K562 (cell line): Measurements from ENCODE around the gene ZNF451. TPM values are rescaled to one million over a fixed set of nuclear protein-coding genes. Genes with fewer than 3 reads are reported as not detected.

Experiments used
- ATAC-seq: fragments of 200-7000 bp; cut with Tn5 transposase; 3 replicates; pipeline ENCODE4 v1.9.1; 2020; ENCODE audit warnings: moderate library complexity
- BruUV-seq: library from RNA; stranded (reverse); fragments of 400-500 nt; replicated peaks from 2 replicates; lab custom pipeline; 2021; lab: Mats Ljungman, UMichigan
- CTCF ChIA-PET: fragments of 300-600 bp; formaldehyde crosslinking; extraction: SDS; loops from one replicate; lab custom pipeline; 2021; ENCODE audit warnings: low intra/inter-chr PET ratio; lab: Yijun Ruan, JAX
- POLR2A ChIA-PET: fragments of 300-600, 350-650 bp; sonication (Branson Sonifier 250); formaldehyde crosslinking; extraction: SDS; loops from one replicate; lab custom pipeline; 2021; ENCODE audit warnings: antibody characterized with exemption, inconsistent platforms; lab: Yijun Ruan, JAX
- DNase-seq, 4 experiments: peaks; one replicate each; pipeline versions ENCODE4 v3.0.0 to v3.0.0-alpha.2; 2011 to 2018; ENCODE audit warnings: low spot score in 3 of 4, mixed read lengths in 3 of 4; ENCODE audit errors: extremely low read depth in 1 of 4
- FAIRE-seq: peaks from 2 replicates; lab custom pipeline; 2011; peaks lifted over from hg19 to GRCh38; lab: Jason Lieb, UNC
- H2AFZ ChIP-seq: 2 replicates; pipeline ENCODE4 v1.6.0; 2011; ENCODE audit warnings: low read depth, low read length, control low read depth, inconsistent platforms
- H3K27ac ChIP-seq: fragments of 200-600 bp; 3 replicates; pipeline ENCODE4 v1.8.0; 2011; ENCODE audit warnings: low read depth, mild to moderate bottlenecking, control low read depth, inconsistent platforms, low read length, moderate library complexity, mixed read lengths; ENCODE audit errors: extremely low read depth
- H3K27me3 ChIP-seq, 2 experiments: fragments of 300-600 bp in 1 of 2; 2 replicates in 1 of 2; 3 replicates in 1 of 2; pipeline versions ENCODE4 v1.6.0 to v1.8.0; 2011; ENCODE audit warnings: inconsistent platforms in 2 of 2, low read length in 2 of 2, mild to moderate bottlenecking in 1 of 2, mixed read lengths in 1 of 2, moderate library complexity in 1 of 2; ENCODE audit not compliant: control insufficient read depth in 2 of 2, insufficient read depth in 2 of 2
- H3K36me3 ChIP-seq: fragments of 300-600 bp; 3 replicates; pipeline ENCODE4 v1.8.0; 2011; ENCODE audit warnings: mild to moderate bottlenecking, low read length, inconsistent platforms; ENCODE audit not compliant: control insufficient read depth, insufficient read depth
- H3K4me1 ChIP-seq, 2 experiments: fragments of 200-600 bp in 1 of 2; replicated peaks in 1 of 2; 2 replicates in 1 of 2; 3 replicates in 1 of 2; pipeline versions ENCODE4 v1.5.1 to v1.8.0; 2011; ENCODE audit warnings: inconsistent platforms in 2 of 2, low read length in 2 of 2, mild to moderate bottlenecking in 1 of 2, mixed read lengths in 1 of 2, moderate library complexity in 1 of 2; ENCODE audit not compliant: control insufficient read depth in 2 of 2, insufficient read depth in 2 of 2
- H3K4me2 ChIP-seq: 2 replicates; pipeline ENCODE4 v1.6.1; 2011; ENCODE audit warnings: low read length, control low read depth, inconsistent platforms, mixed read lengths; ENCODE audit not compliant: insufficient read depth
- H3K4me3 ChIP-seq: fragments of 200-600 bp; sonication (generic), shearing (Covaris generic); 2 replicates; pipeline ENCODE4 v1.5.1; 2016; ENCODE audit warnings: control low read depth, inconsistent platforms
- H3K79me2 ChIP-seq: fragments of 200-600 bp; 3 replicates; pipeline ENCODE4 v1.8.0; 2011; ENCODE audit warnings: low read length, inconsistent platforms; ENCODE audit not compliant: control insufficient read depth, insufficient read depth
- H3K9ac ChIP-seq, 2 experiments: 2 replicates each; pipeline versions ENCODE4 v1.6.0 to v1.6.1; 2011; ENCODE audit warnings: low read depth in 2 of 2, low read length in 2 of 2, control low read depth in 1 of 2, inconsistent platforms in 1 of 2, mild to moderate bottlenecking in 1 of 2, mixed read lengths in 1 of 2; ENCODE audit not compliant: insufficient read depth in 1 of 2
- H3K9me1 ChIP-seq: one replicate; pipeline ENCODE4 v1.6.0; 2011; ENCODE audit warnings: inconsistent platforms, mild to moderate bottlenecking, low read length, moderate library complexity; ENCODE audit not compliant: control insufficient read depth, insufficient read depth
- H3K9me3 ChIP-seq: replicated peaks from 2 replicates; pipeline ENCODE4 v1.5.1; 2011; ENCODE audit warnings: low read depth, low read length, inconsistent platforms; ENCODE audit not compliant: control insufficient read depth, insufficient read depth
- H4K20me1 ChIP-seq: replicated peaks from 2 replicates; pipeline ENCODE4 v1.6.1; 2011; ENCODE audit warnings: low read length, inconsistent platforms, mixed read lengths; ENCODE audit not compliant: control insufficient read depth, insufficient read depth
- CBX3 ChIP-seq, 2 experiments: IDR thresholded peaks; 1 replicate in 1 of 2; 2 replicates in 1 of 2; pipeline ENCODE4 v1.6.1; 2012; ENCODE audit warnings: inconsistent platforms in 2 of 2, low read length in 2 of 2, borderline replicate concordance in 1 of 2, control low read depth in 1 of 2
- CBX5 ChIP-seq: IDR thresholded peaks from 2 replicates; pipeline ENCODE4 v1.6.1; 2014; ENCODE audit warnings: low read depth, borderline replicate concordance
- DDX20 ChIP-seq: fragments of 450-650 bp; IDR thresholded peaks from 2 replicates; pipeline ENCODE4 v1.6.1; 2016; ENCODE audit warnings: missing genetic modification characterization, low read depth, mild to moderate bottlenecking, missing compliant biosample characterization, moderate library complexity
- GABPB2 ChIP-seq: fragments of 250-450 bp; sonication (Bioruptor Pico); conservative IDR thresholded peaks from 2 replicates; pipeline ENCODE4 v1.5.1; 2021; ENCODE audit warnings: mild to moderate bottlenecking
- HDAC1 ChIP-seq, 2 experiments: fragments of 450-650 bp; IDR thresholded peaks; 2 replicates each; pipeline ENCODE4 v1.6.1; 2016 to 2017; ENCODE audit warnings: inconsistent platforms in 1 of 2, mild to moderate bottlenecking in 1 of 2, moderate library complexity in 1 of 2
- MLX ChIP-seq, 2 experiments: fragments of 450-650 bp in 1 of 2; sonication (generic) in 1 of 2; formaldehyde crosslinking; conservative IDR thresholded peaks; 2 replicates each; pipeline versions ENCODE4 v1.4.0 to v1.8.1; 2020 to 2022; ENCODE audit warnings: mild to moderate bottlenecking in 1 of 2, missing genetic modification reagents in 1 of 2
- MTF1 ChIP-seq: fragments of 250-450 bp; sonication (Bioruptor Pico); IDR thresholded peaks from 2 replicates; pipeline ENCODE4 v1.9.0; 2021; ENCODE audit warnings: moderate library complexity, mild to moderate bottlenecking, inconsistent platforms, borderline replicate concordance
- POLR2AphosphoS5 ChIP-seq: IDR thresholded peaks from 2 replicates; pipeline ENCODE4 v1.6.1; 2011; ENCODE audit warnings: mild to moderate bottlenecking, low read depth, low read length, moderate library complexity; ENCODE audit not compliant: control insufficient read depth, insufficient read depth
- RHOXF2B ChIP-seq: fragments of 250-450 bp; sonication (Bioruptor Pico); conservative IDR thresholded peaks from 2 replicates; pipeline ENCODE4 v1.5.1; 2021
- SMAD3 ChIP-seq: fragments of 450-650 bp; formaldehyde crosslinking; conservative IDR thresholded peaks from 2 replicates; pipeline ENCODE4 v1.4.0; 2020; ENCODE audit warnings: mild to moderate bottlenecking
- SMARCB1 ChIP-seq: IDR thresholded peaks from 2 replicates; pipeline ENCODE4 v1.6.1; 2011; ENCODE audit warnings: improper control_type of control experiment, low read depth; ENCODE audit not compliant: insufficient read length
- SREBF2 ChIP-seq: sonication (generic); formaldehyde crosslinking; IDR thresholded peaks from 2 replicates; pipeline ENCODE4 v1.4.0; 2020; ENCODE audit warnings: mild to moderate bottlenecking, missing genetic modification reagents
- TCF7L2 ChIP-seq: fragments of 150-350 bp; IDR thresholded peaks from 2 replicates; pipeline ENCODE4 v1.6.1; 2016; ENCODE audit warnings: low read depth, mild to moderate bottlenecking, low read length, moderate library complexity
- THRAP3 ChIP-seq: fragments of 450-650 bp; IDR thresholded peaks from 2 replicates; pipeline ENCODE4 v1.6.1; 2016; ENCODE audit warnings: mild to moderate bottlenecking, inconsistent platforms, borderline replicate concordance
- ZKSCAN8 ChIP-seq: fragments of 200-800 bp; sonication (Bioruptor generic); IDR thresholded peaks from 2 replicates; pipeline ENCODE4 v1.6.1; 2016; ENCODE audit warnings: missing genetic modification characterization, missing compliant biosample characterization
- ZNF124 ChIP-seq: sonication (generic); formaldehyde crosslinking; IDR thresholded peaks from 2 replicates; pipeline ENCODE4 v1.8.1; 2022; ENCODE audit warnings: missing genetic modification reagents
- ZNF280B ChIP-seq: fragments of 250-450 bp; sonication (Bioruptor Pico); IDR thresholded peaks from 2 replicates; pipeline ENCODE4 v1.5.1; 2021; ENCODE audit warnings: mild to moderate bottlenecking
- ZNF668 ChIP-seq: fragments of 250-450 bp; sonication (Bioruptor Pico); IDR thresholded peaks from 2 replicates; pipeline ENCODE4 v1.8.0; 2022; ENCODE audit warnings: mild to moderate bottlenecking, inconsistent platforms
- ZNF764 ChIP-seq: fragments of 250-450 bp; sonication (Bioruptor Pico); IDR thresholded peaks from 2 replicates; pipeline ENCODE4 v1.4.0; 2020; ENCODE audit warnings: low read depth, mild to moderate bottlenecking, moderate library complexity
- in situ Hi-C: fragments of 300-500 bp; cut with MboI; formaldehyde crosslinking; loops from 4 replicates; pipeline ENCODE4 v1.15.0; 2018; ENCODE audit warnings: inconsistent platforms, mixed read lengths
- intact Hi-C: fragments of 100-400 bp; cut with micrococcal nuclease; formaldehyde crosslinking; loops from 2 replicates; pipeline ENCODE4 v1.14.2; 2022
- polyA plus RNA-seq, 8 experiments: library from polyadenylated mRNA; depleted of rRNA in 4 of 8; stranded (reverse) in 5 of 8; unstranded in 3 of 8; fragments of >200 nt; fragmentation: Nextera tagmentation in 2 of 8; fragmentation: Illumina TruSeq in 1 of 8; extraction: Ambion mirVana in 2 of 8; extraction: Trizol in 1 of 8; gene quantifications; 2 replicates each; pipeline versions ENCODE4 v1.2.1 to v1.2.3, GENCODE V29; 2011 to 2014; ENCODE audit warnings: inconsistent platforms in 1 of 8, missing spikeins in 1 of 8
- total RNA-seq, 7 experiments: library from RNA; depleted of rRNA in 6 of 7; stranded (reverse); fragments of >200 nt in 6 of 7; fragmentation: Illumina TruSeq in 2 of 7; extraction: Trizol in 2 of 7; gene quantifications; 2 replicates each; pipeline versions ENCODE4 v1.2.1 to v1.2.3, GENCODE V29; 2011 to 2021; ENCODE audit warnings: low replicate concordance in 1 of 7
- TF ChIP-seq, protein P1 (sequence below): sonication (generic); formaldehyde crosslinking; IDR thresholded peaks from 2 replicates; pipeline ENCODE4 v1.5.0; 2020; ENCODE audit warnings: missing genetic modification reagents

ZNF451 gene
- total and polyA plus RNA-seq, 9 of the 15 experiments (the other 6 are each of a cell fraction or from before 2014, with no cell fraction given), result 16.1 to 74.3 (median 38.3) TPM

DNA sequence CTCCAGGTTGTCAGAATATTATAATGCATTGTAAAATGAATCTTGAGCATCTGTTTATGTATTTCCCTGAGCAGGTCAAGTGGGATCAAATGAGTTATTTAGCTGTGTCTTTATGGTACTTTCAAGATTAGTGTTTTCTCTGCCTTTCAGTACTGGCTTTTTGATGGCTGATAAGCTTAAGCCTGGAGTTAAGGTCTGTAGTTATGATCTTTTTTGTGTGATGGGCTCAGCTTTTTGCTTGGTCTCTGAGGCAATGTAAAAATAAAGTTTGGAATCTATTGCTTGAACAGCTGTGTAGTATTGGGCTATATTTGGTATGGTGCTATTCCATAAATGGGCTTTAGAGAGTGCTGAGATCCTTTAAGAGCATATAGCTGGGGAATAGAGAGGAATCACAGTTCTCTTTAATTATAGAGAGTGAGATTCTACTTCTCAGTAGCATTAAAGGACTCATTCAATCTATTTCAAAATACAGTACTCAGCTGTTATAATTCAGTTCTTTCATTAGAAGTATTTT is 40.7 kb downstream of the ZNF451 start:
- ATAC-seq (no peak), DNase-seq (no peak), FAIRE-seq (no peak)
- H3K9me1 ChIP-seq, result no peaks in the 10 kb centered on the region
- TF ChIP-seq, protein P1, sequence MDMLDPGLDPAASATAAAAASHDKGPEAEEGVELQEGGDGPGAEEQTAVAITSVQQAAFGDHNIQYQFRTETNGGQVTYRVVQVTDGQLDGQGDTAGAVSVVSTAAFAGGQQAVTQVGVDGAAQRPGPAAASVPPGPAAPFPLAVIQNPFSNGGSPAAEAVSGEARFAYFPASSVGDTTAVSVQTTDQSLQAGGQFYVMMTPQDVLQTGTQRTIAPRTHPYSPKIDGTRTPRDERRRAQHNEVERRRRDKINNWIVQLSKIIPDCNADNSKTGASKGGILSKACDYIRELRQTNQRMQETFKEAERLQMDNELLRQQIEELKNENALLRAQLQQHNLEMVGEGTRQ (CRISPR knock-in tag), result no peak
- TF ChIP-seq CBX5 (no peak), CBX3 (IDR thresholded peaks at IDR 0.05; ENCODE audit: borderline replicate concordance in 1 of 2, low read length in 2 of 2) (no peak), POLR2AphosphoS5 (no peak), MLX (CRISPR knock-in tag; conservative IDR thresholded peaks at IDR 0.05) (no peak), HDAC1 (IDR thresholded peaks at IDR 0.05) (no peak), DDX20 (no peak), ZNF668 (CRISPR knock-in tag) (no peak), ZKSCAN8 (CRISPR knock-in tag) (no peak), SMARCB1 (no peak), GABPB2 (CRISPR knock-in tag) (no peak), ZNF280B (CRISPR knock-in tag) (no peak), RHOXF2B (no peak), TCF7L2 (no peak), THRAP3 (no peak), SMAD3 (CRISPR knock-in tag) (no peak), MTF1 (no peak), SREBF2 (no peak), ZNF124 (no peak), ZNF764 (no peak)
- no peak overlapping the region for H3K27ac ChIP-seq
- ChIA-PET POLR2A (interaction anchor here (1.1 kb wide), 1 partner anchor 19 kb away, joined by 4 read pairs; no protein-coding TSS in a partner anchor), CTCF (no interaction called here)
- intact Hi-C loops, result no loop called here
- no peak overlapping the region for H3K4me3 ChIP-seq
- H4K20me1 ChIP-seq, result no peaks in the 10 kb centered on the region
- no peak overlapping the region for H3K9ac ChIP-seq
- no TSS peak for BruUV-seq
- no peaks in the 10 kb centered on the region for H3K4me1 ChIP-seq
- no peak overlapping the region for H3K4me2 ChIP-seq
- no peak overlapping the region for H2AFZ ChIP-seq
- H3K36me3 ChIP-seq, result peaks cover 53% of the 10 kb centered on the region; the same call in 2 of the 3 replicates
- no peaks in the 10 kb centered on the region for H3K27me3 ChIP-seq
- in situ Hi-C loops, result no loop called here
- H3K79me2 ChIP-seq, result peaks cover 23% of the 10 kb centered on the region; the same call in 2 of the 3 replicates
- no peaks in the 10 kb centered on the region for H3K9me3 ChIP-seq
